Activated B cell treated with CpG ODN at 0.5 μM for 24 hours (primary cell): ENCODE results near the gene GPA33. TPM values are rescaled to one million over a fixed set of nuclear protein-coding genes. Genes with fewer than 3 reads are reported as not detected.

ENCODE experiments used
- ATAC-seq: fragments of 200-7000 bp; cut with Tn5 transposase; one replicate; pipeline ENCODE4 v1.10.0; 2021; ENCODE audit warnings: low read depth, mild to moderate bottlenecking, moderate library complexity
- CTCF ChIA-PET: fragments of 350-600 bp; sonication (Branson Sonifier 250); formaldehyde crosslinking; loops from one replicate; lab custom pipeline; 2021; ENCODE audit warnings: antibody characterized with exemption; lab: Charles Lee
- POLR2A ChIA-PET: fragments of 350-600 bp; sonication (Branson Sonifier 250); formaldehyde crosslinking; loops from one replicate; lab custom pipeline; 2021; ENCODE audit warnings: antibody characterized with exemption; lab: Charles Lee
- DNase-seq: peaks from one replicate; pipeline ENCODE4 v3.0.0; 2022
- H3K27ac Mint-ChIP-seq: one replicate; pipeline ENCODE4 v1.8.0; 2020; ENCODE audit warnings: mixed read lengths
- H3K27me3 Mint-ChIP-seq: one replicate; pipeline ENCODE4 v1.8.0; 2021; ENCODE audit warnings: mixed read lengths
- H3K36me3 Mint-ChIP-seq: one replicate; pipeline ENCODE4 v1.8.0; 2021; ENCODE audit warnings: low read depth, mixed read lengths
- H3K4me1 Mint-ChIP-seq: one replicate; pipeline ENCODE4 v1.8.0; 2021; ENCODE audit warnings: mixed read lengths
- H3K4me3 Mint-ChIP-seq: one replicate; pipeline ENCODE4 v1.8.0; 2020; ENCODE audit warnings: mild to moderate bottlenecking, mixed read lengths
- H3K9me3 Mint-ChIP-seq: one replicate; pipeline ENCODE4 v1.8.0; 2020; ENCODE audit warnings: mixed read lengths
- intact Hi-C: fragments of 100-400 bp; cut with micrococcal nuclease; formaldehyde crosslinking; loops from one replicate; pipeline ENCODE4 v1.15.1; 2024
- total RNA-seq: library from RNA; stranded (reverse); gene quantifications from 2 replicates; pipeline ENCODE4 v1.2.3, GENCODE V29; 2022
- TF ChIP-seq, protein P1 (sequence below): fragments of 200-600 bp; IDR thresholded peaks from one replicate; pipeline ENCODE4 v1.8.0; 2022; ENCODE audit warnings: antibody characterized with exemption, mild to moderate bottlenecking

GPA33 gene
- total RNA-seq, 1 donor from 2014 or later = not detected

DNA sequence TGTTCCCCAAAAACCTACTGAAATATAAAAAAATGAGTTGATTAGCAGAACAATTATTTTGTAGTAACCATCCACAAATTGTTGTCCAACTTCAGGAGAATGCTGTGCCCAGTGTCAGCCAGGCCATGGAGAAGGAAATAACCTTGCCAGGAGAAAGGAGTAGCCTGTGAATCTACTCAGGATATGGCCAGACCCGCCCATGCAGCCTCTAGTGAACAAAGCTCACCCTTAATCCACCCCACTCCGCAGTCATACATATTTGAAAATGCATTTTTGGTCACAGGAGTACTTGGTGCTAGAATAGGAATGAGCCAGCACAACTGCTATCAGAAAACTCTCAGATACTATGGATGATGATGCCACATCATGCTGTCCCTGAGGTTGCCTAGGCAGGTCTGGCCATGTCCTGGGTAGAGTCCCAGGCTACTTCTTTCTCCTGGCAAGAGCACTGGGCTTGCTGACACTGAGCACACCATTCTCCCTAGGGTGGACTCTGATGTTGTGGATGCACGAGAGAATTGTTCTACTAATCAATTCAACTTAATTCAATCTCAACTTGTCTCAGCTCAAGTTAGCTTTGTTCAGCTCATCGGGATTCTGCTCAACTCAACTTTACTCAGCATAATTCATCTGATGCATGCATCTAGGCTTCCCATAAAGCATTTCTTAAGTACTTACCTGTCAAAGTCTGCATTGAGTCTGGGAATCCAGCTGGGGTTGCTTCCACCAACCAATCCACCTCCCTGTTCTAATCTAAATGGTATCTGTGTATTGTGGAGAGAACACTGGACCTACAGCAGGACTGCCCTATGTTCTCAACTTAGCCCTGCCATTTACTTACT is 21.9 kb upstream of the GPA33 start:
- DNase-seq (no peak), ATAC-seq (no peak)
- Mint-ChIP-seq H3K27ac (no peak overlapping the region), H3K4me1 (peaks cover 22% of the 10 kb centered on the region), H3K36me3 (no peaks in the 10 kb centered on the region), H3K27me3 (peaks cover 6% of the 10 kb centered on the region), H3K4me3 (no peak overlapping the region), H3K9me3 (peaks cover 13% of the 10 kb centered on the region)
- CTCF ChIA-PET = no interaction called here
- TF ChIP-seq, protein P1, sequence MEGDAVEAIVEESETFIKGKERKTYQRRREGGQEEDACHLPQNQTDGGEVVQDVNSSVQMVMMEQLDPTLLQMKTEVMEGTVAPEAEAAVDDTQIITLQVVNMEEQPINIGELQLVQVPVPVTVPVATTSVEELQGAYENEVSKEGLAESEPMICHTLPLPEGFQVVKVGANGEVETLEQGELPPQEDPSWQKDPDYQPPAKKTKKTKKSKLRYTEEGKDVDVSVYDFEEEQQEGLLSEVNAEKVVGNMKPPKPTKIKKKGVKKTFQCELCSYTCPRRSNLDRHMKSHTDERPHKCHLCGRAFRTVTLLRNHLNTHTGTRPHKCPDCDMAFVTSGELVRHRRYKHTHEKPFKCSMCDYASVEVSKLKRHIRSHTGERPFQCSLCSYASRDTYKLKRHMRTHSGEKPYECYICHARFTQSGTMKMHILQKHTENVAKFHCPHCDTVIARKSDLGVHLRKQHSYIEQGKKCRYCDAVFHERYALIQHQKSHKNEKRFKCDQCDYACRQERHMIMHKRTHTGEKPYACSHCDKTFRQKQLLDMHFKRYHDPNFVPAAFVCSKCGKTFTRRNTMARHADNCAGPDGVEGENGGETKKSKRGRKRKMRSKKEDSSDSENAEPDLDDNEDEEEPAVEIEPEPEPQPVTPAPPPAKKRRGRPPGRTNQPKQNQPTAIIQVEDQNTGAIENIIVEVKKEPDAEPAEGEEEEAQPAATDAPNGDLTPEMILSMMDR = no peak
- intact Hi-C loops = no loop called here
- POLR2A ChIA-PET = no interaction called here

GRCh38 chr1:167110586-167110985 is 20.4 kb upstream of the GPA33 start:
- POLR2A ChIA-PET = no interaction called here
- Mint-ChIP-seq H3K36me3 (no peaks in the 10 kb centered on the region), H3K27me3 (peaks cover 5% of the 10 kb centered on the region)

DNA sequence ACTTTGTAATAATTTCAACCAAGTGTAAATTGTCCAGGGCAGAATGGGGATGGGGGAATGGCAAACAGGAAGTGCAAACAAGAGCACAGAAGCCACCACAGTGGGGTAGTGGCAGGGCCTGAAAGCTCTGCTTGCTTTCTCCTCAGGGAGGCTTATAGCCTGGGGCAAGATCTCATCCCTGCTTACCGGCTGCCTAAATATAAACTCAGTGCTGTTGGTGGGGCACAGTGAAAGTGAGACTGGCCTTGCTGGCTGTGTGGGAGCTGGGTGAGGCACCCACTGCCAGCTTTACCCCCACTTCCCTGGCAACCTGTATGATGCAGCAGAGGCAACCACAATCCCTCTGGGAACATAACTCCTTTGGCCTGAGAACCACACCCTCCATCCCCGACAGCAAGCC is 18.9 kb upstream of the GPA33 start:
- Mint-ChIP-seq H3K9me3 (peaks cover 13% of the 10 kb centered on the region), H3K4me3 (no peak overlapping the region), H3K4me1 (peaks cover 32% of the 10 kb centered on the region), H3K27ac (no peak overlapping the region), H3K27me3 (peaks cover 5% of the 10 kb centered on the region), H3K36me3 (no peaks in the 10 kb centered on the region)
- ChIA-PET CTCF (no interaction called here), POLR2A (no interaction called here)
- intact Hi-C loops = no loop called here
- TF ChIP-seq, protein P1 = no peak
- no peak for DNase-seq
- ATAC-seq = peak; percentile 21

More at GRCh38 chr1:167110586-167110985, 20.4 kb upstream of the GPA33 start:
- ATAC-seq (peak; percentile 34), DNase-seq (no peak)
- CTCF ChIA-PET = no interaction called here
- Mint-ChIP-seq H3K4me3 (no peak overlapping the region), H3K27ac (no peak overlapping the region), H3K9me3 (peaks cover 13% of the 10 kb centered on the region), H3K4me1 (peaks cover 25% of the 10 kb centered on the region)
- intact Hi-C loops = no loop called here
- TF ChIP-seq, protein P1 = no peak

GRCh38 chr1:167107456-167107855 is 17.3 kb upstream of the GPA33 start:
- TF ChIP-seq, protein P1 = no peak
- Mint-ChIP-seq H3K9me3 (peaks cover 13% of the 10 kb centered on the region), H3K27ac (no peak overlapping the region), H3K4me3 (no peak overlapping the region), H3K4me1 (peaks cover 45% of the 10 kb centered on the region), H3K27me3 (peaks cover 6% of the 10 kb centered on the region), H3K36me3 (no peaks in the 10 kb centered on the region)
- CTCF ChIA-PET = no interaction called here
- POLR2A ChIA-PET = no interaction called here
- DNase-seq = no peak
- no peak for ATAC-seq
- intact Hi-C loops = no loop called here

DNA sequence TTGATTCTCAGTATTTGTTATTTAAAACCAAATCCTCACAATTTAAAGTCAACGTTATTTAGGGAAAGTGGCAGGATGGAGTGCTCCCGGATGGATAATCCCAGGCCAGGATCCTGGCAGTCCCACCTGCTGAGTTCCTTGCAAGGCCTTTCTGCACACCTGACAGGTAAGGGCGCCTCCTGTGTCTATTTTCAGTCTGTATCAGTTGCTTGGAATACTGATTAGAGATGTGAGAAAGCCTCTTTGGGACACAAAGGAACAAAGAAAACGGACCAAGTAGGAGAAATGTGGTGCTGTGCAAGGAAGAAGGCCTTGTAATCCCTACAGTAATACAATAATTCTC is 15.9 kb upstream of the GPA33 start:
- POLR2A ChIA-PET = no interaction called here
- no peak overlapping the region for H3K27ac Mint-ChIP-seq
- CTCF ChIA-PET = no interaction called here

More for the DNA sequence above, 15.9 kb upstream of the GPA33 start:
- ATAC-seq (no peak), DNase-seq (no peak)
- H3K36me3 Mint-ChIP-seq = no peaks in the 10 kb centered on the region
- peaks cover 6% of the 10 kb centered on the region for H3K27me3 Mint-ChIP-seq
- peaks cover 45% of the 10 kb centered on the region for H3K4me1 Mint-ChIP-seq
- peaks cover 12% of the 10 kb centered on the region for H3K9me3 Mint-ChIP-seq
- no peak overlapping the region for H3K4me3 Mint-ChIP-seq
- intact Hi-C loops = no loop called here
- TF ChIP-seq, protein P1 = no peak
